GM18909 (cell line): ENCODE results near the gene AHRR.

Experiments used
- ATAC-seq: cut with Tn5 transposase; IDR thresholded peaks from one replicate; pipeline ENCODE4 v1.9.1; 2021; ENCODE audit warnings: mild to moderate bottlenecking; ENCODE audit not compliant: unreplicated experiment, poor library complexity

The AHRR gene

GRCh38 chr5:344668-345067, 23.2 kb downstream of the AHRR start:
- ATAC-seq = no peak

DNA sequence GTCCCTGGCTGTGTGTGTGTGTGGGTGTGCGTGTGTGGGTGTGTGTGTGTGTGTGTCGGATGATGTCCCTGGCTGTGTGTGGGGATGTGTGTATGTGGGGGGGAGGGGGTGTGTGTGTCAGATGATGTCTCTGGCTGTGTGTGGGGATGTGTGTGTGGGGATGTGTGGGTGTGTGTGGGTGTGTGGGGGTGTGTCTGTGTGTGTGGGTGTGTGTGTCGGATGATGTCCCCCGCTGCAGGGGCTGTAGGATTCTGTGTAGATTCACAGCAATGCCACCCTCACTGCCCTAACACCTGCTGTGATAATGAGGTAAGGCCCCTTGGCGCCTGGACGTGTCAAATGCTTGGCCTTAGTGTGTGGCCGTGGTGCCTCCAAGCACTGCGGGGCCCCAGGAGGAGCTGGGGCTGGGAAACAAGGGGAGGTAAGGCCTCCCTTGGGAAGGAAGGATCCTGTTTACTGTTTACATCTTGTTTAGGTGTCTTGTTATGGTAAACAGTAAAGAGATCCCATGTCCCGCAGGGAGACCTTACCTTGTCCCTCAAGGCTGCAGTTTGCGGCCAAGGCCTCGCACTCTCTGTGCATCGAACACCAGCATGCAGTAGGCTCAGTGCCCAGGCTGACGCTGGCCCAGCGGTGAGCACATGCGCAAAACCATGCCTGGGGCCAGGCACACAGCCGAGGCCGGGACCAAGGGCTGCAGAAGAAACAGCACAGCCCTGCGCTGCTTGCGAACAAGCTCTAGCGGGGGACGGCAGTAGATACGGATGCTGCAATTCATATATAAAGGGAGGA, 24.1 kb downstream of the AHRR start:
- no peak for ATAC-seq

- ATAC-seq = no peak
Observed at GRCh38 chr5:346229-346935, 24.9 kb downstream of the AHRR start.

DNA sequence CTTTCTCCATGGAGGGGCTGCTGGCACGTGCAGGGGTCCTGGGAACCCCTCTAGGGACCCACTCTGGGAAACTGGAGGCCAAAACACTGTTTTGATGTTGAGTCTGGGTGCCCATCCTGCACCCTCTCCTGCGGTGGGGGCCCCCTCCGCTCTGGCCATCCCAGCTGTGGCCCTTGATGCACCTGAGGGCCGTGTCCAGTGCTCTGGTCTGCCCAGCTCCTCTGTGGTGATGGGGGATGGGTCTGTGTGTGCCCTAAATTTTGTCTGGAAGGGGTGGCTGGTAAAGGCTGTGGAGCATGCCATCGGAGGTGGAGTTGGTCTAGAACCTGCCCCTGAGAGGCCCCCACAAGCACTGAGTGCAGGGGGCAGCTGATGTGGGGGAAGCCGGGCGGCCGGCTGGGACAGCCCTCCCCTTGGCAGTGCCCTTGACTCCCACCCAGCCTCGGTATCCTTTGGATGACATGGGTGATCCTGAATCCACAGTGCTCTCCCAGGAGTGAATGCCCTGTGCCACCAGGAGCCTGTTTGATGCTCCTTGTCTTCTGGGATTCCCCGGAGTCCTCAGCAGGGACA, 26.3 kb downstream of the AHRR start:
- ATAC-seq = no peak

DNA sequence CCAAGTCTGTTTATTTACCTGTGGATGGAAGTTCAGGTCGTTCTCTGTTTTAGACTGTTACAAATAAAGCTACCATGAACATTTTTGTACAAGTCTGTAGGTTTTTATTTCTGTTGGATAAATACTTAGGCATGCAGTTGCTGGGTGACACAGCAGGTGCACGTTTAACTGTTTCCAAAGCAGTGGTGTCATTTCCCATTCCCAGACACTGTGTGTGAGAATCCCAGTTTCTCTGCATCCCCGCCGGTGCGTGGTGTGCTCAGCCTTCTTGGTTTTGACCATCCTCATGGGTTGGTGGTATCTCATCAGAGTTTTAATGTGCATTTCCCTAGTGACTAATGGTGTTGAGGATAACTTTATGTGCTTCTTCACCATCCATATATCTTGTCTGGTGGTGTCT, 27.2 kb downstream of the AHRR start:
- ATAC-seq = no peak

DNA sequence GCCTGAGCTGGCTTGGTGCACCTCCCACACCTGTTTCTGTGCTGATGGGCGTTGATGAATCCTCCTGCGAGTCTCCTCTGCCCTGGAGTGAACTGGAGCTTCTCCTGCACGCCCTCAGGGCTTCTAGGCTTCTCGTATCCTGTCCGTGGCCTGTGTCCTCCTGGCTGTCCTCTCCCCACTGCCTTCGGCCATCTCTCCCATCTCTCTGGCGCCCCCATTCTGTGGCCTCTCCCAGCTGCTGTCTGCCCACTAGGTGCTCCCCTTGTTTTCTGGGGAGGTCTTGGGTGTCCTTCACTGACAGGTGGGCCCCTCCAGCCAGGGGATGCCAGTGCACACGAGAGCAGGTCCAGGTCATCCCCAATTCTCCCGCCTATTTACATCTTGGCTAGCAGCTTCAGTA, 28.8 kb downstream of the AHRR start:
- ATAC-seq = no peak

DNA sequence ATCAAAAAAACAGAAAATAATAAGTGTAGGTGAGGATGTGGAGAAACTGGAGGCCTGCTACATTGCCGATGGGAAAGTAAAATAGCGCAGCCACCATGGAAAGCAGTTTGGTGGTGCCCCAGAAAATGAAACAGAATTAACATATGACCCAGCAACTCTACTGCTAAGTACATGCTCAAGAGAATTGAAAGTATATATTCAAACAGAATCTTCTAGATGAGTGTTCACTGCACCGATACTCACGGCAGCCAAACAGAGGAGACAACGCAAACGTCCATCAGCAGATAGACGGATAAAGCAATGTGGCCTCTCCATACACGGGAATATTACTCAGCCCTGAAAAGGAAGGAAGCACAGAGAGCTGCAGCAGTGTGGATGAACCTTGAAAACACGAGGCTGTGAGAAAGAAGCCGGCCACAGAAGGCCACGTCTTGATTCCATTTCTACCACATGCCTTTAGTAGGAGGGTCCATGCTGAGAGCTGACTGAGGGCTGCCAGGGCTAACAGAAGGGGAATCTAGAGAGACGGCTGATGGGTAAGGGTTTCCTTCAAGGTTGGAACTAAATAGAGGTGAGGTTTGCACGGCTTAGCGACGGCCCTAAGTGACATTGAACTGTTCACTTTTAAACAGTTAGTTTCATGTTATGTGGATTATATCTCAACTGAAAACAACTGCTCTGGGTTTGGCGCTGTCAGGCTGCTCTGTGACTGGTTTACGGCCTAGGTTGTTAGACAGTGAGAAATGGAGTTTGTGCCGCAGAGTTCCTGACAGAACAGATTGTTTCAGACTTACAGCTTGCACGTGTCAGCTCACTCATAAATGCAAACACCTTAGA, 29.8 kb downstream of the AHRR start:
- no peak for ATAC-seq

DNA sequence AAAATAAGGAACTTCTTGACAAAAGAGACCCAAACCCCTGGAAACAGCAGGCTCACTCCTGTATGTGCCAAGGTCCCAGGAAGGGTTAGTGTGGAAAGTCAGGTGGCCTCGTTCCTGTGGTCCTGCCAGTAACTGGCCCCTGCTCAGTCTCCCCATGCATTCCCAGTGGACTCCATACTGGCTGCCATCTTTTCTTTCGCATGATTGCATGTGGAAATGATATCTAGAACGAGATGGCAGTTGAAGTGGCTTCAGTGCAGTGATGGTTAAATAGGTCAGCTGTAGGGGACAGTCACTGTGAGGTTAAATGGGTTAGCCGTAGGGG, 30.4 kb downstream of the AHRR start:
- no peak for ATAC-seq

GRCh38 chr5:352639-353611, 31.4 kb downstream of the AHRR start:
- ATAC-seq = no peak

GRCh38 chr5:353612-354580, 32.4 kb downstream of the AHRR start:
- no peak for ATAC-seq

GRCh38 chr5:354581-355378, 33.3 kb downstream of the AHRR start:
- no peak for ATAC-seq

GRCh38 chr5:355379-355935, 33.9 kb downstream of the AHRR start:
- no peak for ATAC-seq

GRCh38 chr5:355958-356357, 34.4 kb downstream of the AHRR start:
- ATAC-seq = no peak

DNA sequence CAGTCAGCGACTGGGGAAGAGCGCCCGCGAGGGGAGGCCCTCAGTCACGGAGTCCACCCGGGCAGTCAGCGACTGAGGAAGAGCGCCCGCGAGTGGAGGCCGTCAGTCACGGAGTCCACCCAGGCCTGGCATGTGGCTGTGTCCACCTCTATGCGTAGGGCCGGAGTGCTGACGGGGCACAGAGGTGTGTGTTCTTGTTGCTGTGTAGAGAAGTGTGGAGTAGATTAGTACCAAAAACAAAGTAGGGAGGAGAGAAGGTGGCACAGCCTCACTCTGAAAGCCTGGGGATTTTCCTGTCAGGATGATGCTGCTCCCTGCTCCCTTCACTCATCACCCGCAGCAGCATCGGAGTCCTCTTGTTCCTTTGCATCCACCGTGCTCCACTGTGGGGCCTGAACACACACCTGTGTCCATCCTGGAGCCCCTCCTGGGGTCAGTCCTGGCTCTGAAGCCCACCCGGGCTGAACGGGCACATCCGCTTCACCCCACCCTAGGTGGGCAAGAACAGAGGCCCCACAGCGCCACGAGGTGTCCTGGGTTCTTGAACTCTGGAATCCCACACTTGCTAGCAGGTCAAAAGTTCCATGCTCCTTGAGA, 37.9 kb downstream of the AHRR start:
- no peak for ATAC-seq

- ATAC-seq = no peak
Observed at GRCh38 chr5:360257-361027, 38.9 kb downstream of the AHRR start.

GRCh38 chr5:362189-362588, 40.7 kb downstream of the AHRR start:
- no peak for ATAC-seq
